ENCODE measurements around the gene TBL1X. TPM values are rescaled to one million over a fixed set of nuclear protein-coding genes. Genes with fewer than 3 reads are reported as not detected.

The TBL1X gene
- polyA plus RNA-seq, 3 donors = 12.5 to 19.5 (median 13.8) TPM

DNA sequence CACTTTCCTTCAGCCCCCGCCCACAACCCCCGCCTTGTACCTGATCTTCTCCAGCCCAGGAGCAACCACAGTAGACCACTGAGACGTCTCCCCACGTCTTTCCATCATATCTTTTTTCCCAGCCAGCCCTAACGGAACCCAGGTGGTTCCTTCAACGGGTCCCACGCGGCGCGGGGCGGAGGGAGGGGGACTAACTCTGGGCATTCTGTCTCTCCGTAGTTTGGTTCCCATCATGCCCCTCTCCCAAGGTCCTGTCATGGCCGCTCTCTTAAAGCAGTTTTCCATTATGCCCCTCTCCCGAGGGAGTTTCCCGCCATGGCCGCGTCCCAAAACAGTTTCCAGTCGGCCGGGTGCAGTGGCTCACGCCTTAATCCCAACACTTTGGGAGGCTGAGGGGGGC, 21.5 kb upstream of the TBL1X start:
- no peak for DNase-seq
- Mint-ChIP-seq H3K27me3 (ENCODE audit: low read depth in 3 of 3) (peaks cover 0 to 36% (median 0%) of the 10 kb centered on the region in 3 donors), H3K4me3 (no peak overlapping the region), H3K36me3 (no peaks in the 10 kb centered on the region), H3K27ac (no peak overlapping the region), H3K4me1 (peaks cover 38% of the 10 kb centered on the region), H3K9me3 (peaks cover 0 to 6% (median 0%) of the 10 kb centered on the region in 7 donors)
- Histone ChIP-seq H3K27me3 (ENCODE audit: control insufficient read depth in 2 of 2, insufficient read depth in 2 of 2, low read length in 2 of 2) (peaks cover 0 to 4% of the 10 kb centered on the region in 2 donors), H3K4me3 (replicated peaks in 1 of 3; ENCODE audit: low read depth in 2 of 3, low read length in 3 of 3) (no peak overlapping the region), H3K79me2 (ENCODE audit: insufficient read depth, low read length) (no peaks in the 10 kb centered on the region), H3K4me2 (replicated peaks; ENCODE audit: extremely low read depth, low read length, poor library complexity, severe bottlenecking) (no peak overlapping the region), H2AFZ (ENCODE audit: insufficient read depth, low read depth, low read length, poor library complexity, severe bottlenecking) (no peak overlapping the region), H3K4me1 (ENCODE audit: control insufficient read depth in 1 of 2, insufficient read depth in 2 of 2, low read length in 2 of 2) (peaks cover 33 to 38% of the 10 kb centered on the region in 2 donors), H3K27ac (ENCODE audit: low read depth in 1 of 2, low read length in 2 of 2) (no peak overlapping the region), H3K9me3 (replicated peaks in 1 of 2; ENCODE audit: control insufficient read depth in 1 of 2, insufficient read depth in 1 of 2, low read length in 2 of 2) (no peaks in the 10 kb centered on the region), H4K20me1 (ENCODE audit: insufficient read depth, low read length) (no peaks in the 10 kb centered on the region), H3K36me3 (replicated peaks in 1 of 2; ENCODE audit: control insufficient read depth in 1 of 2, insufficient read depth in 2 of 2, low read length in 2 of 2) (no peaks in the 10 kb centered on the region), H3K9ac (ENCODE audit: insufficient read depth, low read length, poor library complexity, severe bottlenecking) (no peak overlapping the region)
- intact Hi-C loops (cut with micrococcal nuclease) = no loop called here
- 100% methylated on average over 1 of the region's 20 CpGs for WGBS (ENCODE audit: insufficient coverage)
- TF ChIP-seq, protein P1, sequence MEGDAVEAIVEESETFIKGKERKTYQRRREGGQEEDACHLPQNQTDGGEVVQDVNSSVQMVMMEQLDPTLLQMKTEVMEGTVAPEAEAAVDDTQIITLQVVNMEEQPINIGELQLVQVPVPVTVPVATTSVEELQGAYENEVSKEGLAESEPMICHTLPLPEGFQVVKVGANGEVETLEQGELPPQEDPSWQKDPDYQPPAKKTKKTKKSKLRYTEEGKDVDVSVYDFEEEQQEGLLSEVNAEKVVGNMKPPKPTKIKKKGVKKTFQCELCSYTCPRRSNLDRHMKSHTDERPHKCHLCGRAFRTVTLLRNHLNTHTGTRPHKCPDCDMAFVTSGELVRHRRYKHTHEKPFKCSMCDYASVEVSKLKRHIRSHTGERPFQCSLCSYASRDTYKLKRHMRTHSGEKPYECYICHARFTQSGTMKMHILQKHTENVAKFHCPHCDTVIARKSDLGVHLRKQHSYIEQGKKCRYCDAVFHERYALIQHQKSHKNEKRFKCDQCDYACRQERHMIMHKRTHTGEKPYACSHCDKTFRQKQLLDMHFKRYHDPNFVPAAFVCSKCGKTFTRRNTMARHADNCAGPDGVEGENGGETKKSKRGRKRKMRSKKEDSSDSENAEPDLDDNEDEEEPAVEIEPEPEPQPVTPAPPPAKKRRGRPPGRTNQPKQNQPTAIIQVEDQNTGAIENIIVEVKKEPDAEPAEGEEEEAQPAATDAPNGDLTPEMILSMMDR (IDR thresholded peaks at IDR 0.05) = no peak

DNA sequence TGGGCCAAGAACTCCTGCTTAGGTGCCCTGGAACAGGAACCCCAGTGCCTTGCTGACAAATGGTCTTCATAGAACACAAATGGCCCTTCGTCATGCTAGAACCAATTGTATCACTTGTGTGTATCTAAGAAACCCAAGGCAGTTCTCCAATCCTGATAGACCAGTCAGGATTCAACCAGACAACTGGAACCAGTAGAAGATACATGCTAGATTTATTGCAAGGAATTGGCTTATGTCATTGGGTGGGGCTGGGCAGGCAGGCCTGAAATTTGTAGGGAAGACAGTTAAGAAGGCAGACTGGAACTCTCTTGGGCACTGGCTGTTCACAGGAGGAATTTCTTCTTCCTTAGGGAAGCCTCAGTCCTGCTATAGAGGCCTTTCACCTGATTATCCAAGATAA, 17.0 kb upstream of the TBL1X start:
- H3K27me3 Mint-ChIP-seq (ENCODE audit: low read depth in 3 of 3) = peaks cover 0 to 51% (median 0%) of the 10 kb centered on the region in 3 donors
- H3K4me1 Mint-ChIP-seq = peaks cover 11% of the 10 kb centered on the region
- Histone ChIP-seq H2AFZ (ENCODE audit: insufficient read depth, low read depth, low read length, poor library complexity, severe bottlenecking) (no peak overlapping the region), H3K79me2 (ENCODE audit: insufficient read depth, low read length) (no peaks in the 10 kb centered on the region), H4K20me1 (ENCODE audit: insufficient read depth, low read length) (no peaks in the 10 kb centered on the region), H3K27ac (ENCODE audit: low read depth in 1 of 2, low read length in 2 of 2) (no peak overlapping the region), H3K4me1 (ENCODE audit: control insufficient read depth in 1 of 2, insufficient read depth in 2 of 2, low read length in 2 of 2) (peaks cover 0 to under 1% of the 10 kb centered on the region in 2 donors), H3K9me3 (replicated peaks in 1 of 2; ENCODE audit: control insufficient read depth in 1 of 2, insufficient read depth in 1 of 2, low read length in 2 of 2) (no peaks in the 10 kb centered on the region), H3K4me2 (replicated peaks; ENCODE audit: extremely low read depth, low read length, poor library complexity, severe bottlenecking) (no peak overlapping the region), H3K36me3 (replicated peaks in 1 of 2; ENCODE audit: control insufficient read depth in 1 of 2, insufficient read depth in 2 of 2, low read length in 2 of 2) (no peaks in the 10 kb centered on the region), H3K27me3 (ENCODE audit: control insufficient read depth in 2 of 2, insufficient read depth in 2 of 2, low read length in 2 of 2) (peaks cover 0 to 8% of the 10 kb centered on the region in 2 donors), H3K4me3 (replicated peaks in 1 of 3; ENCODE audit: low read depth in 2 of 3, low read length in 3 of 3) (no peak overlapping the region), H3K9ac (ENCODE audit: insufficient read depth, low read length, poor library complexity, severe bottlenecking) (no peak overlapping the region)
- DNase-seq = no peak
- no CpG with 5 or more reads among the region's 1 CpG for WGBS (ENCODE audit: insufficient coverage)
- TF ChIP-seq, protein P1 (IDR thresholded peaks at IDR 0.05) = no peak
- intact Hi-C loops (cut with micrococcal nuclease) = no loop called here
- no peaks in the 10 kb centered on the region for H3K36me3 Mint-ChIP-seq
- no peak overlapping the region for H3K27ac Mint-ChIP-seq
- no peak overlapping the region for H3K4me3 Mint-ChIP-seq
- peaks cover 0 to 11% (median 0%) of the 10 kb centered on the region in 7 donors for H3K9me3 Mint-ChIP-seq
